ENCODE data around the gene OR2AT4.
"Not testable (repeated sequence)": the region's sequence is repeated elsewhere in the genome, so short reads cannot be mapped to it uniquely, and the experiment has no call there.

Gene OR2AT4

DNA sequence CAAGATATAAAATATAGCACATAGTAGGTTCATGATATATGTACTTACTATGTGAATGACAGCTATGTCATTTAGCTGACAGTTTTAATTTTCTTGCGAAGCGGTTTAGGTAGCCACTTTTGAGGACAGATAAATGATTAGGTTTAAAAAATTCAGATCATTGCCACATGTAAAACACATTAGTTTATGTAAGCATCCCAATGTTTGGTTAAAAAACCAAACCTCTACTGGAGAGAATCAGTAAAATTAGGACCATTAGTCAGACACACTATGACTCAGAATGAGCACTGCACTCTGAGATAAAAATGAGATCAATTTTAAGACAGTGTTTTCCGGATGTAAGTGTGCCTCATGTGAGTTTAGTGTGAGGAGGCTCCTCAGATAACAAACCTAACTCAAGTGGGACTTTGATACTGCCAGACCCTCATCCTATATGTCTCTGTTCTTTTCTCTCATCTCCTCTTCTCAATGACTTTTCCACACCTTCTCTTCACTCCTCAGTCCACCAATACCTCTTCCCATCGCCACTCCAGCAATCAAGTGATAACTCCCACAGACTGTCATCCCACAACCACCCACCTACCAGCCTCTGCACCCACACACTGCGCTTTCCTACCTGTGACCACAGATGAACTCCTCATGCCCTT is 6.8 kb upstream of the OR2AT4 start:
- peak; percentile 12 for DNase-seq (ENCODE audit: low spot score)

DNA sequence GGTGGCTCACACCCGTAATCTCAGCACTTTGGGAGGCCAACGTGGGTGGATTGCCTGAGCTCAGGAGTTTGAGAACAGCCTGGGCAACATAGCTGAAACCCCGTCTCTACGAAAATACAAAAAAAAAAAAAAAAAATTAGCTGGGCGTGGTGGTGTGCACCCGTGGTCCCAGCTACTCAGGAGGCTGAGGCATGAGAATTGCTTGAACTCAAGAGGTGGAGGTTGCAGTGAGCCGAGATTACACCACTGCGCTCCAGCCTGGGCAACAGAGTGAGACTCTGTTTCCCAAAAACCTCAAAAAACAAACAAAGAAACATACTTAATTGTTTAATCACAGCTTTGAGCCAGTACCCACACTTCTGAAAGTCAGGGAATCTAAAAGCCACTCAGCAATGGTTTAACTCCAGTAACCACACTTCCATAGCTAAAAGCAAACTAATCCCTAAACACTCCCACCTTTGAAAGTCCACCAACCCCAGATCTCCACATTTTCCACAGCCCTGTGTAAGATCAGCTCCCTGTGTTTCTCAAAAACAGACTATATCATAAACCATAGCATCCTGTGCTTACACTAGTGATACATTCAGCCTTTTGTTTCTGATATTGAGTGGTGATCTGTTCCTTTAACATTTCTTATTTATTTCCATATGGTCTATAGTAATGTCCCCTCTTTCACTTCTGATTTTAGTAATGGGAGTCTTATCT is 4.9 kb upstream of the OR2AT4 start:
- DNase-seq (ENCODE audit: low spot score): no peak

DNA sequence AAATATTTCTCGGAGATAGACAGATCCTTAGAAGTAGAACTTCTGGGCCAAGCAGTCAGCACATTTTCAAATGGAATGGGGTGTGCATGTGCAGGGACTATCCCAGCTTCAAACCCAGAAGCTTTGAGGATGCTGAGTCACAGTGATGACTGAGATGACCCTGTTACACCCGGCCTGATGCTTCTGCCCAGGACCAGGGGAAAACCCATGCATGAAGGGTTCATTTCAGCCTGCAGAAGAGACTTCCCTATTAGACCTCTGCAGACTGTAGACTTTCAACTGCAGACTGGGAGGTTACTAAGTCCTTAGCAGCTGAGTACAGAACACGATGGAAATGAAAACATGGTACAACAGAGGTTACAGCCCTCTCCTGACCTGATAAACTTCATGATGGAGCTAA is 3.6 kb upstream of the OR2AT4 start:
- DNase-seq (ENCODE audit: low spot score): peak; percentile 27

DNA sequence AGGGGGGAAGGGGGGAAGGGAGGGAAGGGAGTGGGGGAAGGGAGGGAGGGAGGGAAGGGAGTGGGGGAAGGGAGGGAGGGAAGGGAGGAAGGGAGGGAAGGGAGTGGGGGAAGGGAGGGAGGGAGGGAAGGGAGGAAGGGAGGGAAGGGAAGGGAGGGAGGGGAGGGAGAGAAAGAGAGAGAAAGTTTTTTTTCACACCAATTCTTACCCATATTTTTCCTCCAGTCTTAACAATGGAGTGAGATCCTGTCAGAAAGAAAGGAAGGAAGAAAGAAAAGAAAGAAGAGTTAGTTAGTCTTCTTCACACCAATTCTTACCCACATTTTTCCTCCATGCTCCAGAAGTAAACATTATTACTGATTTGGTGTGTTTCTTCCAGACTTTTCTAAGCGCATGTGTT is 3.0 kb upstream of the OR2AT4 start:
- DNase-seq (ENCODE audit: low spot score): no peak

DNA sequence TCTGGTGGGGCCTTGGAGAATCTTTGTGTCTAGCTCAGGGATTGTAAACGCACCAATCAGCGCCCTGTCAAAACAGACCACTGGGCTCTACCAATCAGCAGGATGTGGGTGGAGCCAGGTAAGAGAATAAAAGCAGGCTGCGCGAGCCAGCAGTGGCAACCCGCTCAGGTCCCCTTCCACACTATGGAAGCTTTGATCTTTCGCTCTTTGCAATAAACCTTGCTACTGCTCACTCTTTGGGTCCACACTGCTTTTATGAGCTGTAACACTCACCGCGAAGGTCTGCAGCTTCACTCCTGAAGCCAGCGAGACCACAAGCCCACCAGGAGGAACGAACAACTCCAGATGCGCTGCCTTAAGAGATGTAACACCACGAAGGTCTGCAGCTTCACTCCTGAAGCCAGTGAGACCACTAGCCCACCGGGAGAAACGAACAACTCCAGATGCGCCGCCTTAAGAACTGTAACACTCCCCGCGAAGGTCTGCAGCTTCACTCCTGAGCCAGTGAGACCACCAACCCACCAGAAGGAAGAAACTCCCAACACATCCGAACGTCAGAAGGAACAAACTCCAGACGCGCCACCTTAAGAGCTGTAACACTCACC is 2.3 kb upstream of the OR2AT4 start:
- DNase-seq (ENCODE audit: low spot score): not testable (repeated sequence)

DNA sequence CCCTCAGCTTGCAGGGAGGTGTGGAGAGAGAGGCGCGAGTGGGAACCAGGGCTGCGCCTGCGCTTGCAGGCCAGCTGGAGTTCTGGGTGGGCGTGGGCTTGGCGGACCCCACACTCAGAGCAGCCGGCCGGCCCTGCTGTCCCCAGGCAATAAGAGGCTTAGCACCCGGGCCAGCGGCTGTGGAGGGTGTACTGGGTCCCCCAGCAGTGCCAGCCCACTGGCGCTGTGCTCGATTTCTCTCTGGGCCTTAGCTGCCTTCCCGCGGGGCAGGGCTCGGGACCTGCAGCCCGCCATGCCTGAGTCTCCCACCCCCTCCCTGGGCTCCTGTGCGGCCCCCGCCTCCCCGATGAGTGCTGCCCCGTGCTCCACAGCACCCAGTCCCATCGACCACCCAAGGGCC is 1.5 kb upstream of the OR2AT4 start:
- DNase-seq (ENCODE audit: low spot score): not testable (repeated sequence)

DNA sequence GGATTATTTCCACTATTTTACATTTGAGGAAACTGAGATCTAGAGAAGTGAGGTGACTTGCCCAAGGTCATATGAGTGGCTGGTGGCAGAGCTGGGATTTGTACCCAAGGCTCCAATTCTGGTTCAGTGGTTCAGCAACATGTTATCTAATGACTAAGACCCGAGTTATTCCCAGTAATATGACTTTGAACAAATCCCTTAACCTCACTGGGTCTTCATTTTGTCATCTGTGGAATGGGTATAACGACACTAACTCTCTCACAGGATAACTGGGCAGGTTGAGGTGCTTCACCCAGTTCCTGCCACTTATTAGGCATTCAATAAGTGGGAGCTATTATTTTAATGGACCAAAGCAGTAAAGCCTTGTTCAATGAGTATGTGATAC is 489 bp upstream of the OR2AT4 start:
- DNase-seq (ENCODE audit: low spot score): no peak

DNA sequence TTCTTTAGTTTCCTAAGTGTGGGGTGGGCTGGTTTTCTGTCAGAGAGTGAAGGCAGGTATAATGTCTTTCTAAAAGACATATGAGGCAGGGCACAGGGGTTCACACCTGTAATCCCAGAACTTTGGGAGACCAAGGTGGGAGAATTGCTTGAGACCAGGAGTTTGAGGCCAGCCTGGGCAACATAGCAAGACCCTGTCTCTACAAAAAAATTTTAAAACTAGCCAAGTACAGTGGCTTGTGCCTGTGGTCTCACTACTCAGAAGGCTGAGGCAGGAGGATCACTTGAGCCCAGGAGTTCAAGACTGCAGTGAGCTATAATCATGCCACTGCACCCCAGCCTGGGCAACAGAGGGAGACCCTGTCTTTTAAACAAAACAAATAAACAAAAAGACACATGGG is 2.3 kb downstream of the OR2AT4 start:
- not testable (repeated sequence) for DNase-seq (ENCODE audit: low spot score)

DNA sequence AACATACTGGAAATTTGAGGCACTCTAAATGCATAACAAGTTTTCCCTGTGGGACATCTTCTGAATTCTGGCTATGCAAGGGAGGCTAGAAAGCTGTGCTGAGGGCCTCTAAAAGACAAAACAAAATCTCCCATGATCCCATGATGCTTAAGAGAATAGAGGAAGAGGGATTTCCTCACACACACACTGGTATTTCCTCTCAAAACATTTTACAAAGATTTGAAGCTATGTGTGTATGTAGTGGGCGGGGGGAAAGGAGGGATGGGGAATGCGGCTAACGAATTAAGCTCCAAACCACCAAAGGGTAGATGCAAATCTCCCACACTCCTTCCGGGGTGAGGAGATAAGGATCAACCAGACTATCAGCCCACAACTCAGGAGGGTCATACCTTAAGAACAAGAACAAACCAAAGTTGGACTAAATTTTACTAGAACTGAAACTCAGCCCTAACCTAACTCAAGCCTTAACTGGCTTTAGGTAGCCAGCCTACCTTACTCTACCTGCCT is 6.0 kb downstream of the OR2AT4 start:
- DNase-seq (ENCODE audit: low spot score): no peak

DNA sequence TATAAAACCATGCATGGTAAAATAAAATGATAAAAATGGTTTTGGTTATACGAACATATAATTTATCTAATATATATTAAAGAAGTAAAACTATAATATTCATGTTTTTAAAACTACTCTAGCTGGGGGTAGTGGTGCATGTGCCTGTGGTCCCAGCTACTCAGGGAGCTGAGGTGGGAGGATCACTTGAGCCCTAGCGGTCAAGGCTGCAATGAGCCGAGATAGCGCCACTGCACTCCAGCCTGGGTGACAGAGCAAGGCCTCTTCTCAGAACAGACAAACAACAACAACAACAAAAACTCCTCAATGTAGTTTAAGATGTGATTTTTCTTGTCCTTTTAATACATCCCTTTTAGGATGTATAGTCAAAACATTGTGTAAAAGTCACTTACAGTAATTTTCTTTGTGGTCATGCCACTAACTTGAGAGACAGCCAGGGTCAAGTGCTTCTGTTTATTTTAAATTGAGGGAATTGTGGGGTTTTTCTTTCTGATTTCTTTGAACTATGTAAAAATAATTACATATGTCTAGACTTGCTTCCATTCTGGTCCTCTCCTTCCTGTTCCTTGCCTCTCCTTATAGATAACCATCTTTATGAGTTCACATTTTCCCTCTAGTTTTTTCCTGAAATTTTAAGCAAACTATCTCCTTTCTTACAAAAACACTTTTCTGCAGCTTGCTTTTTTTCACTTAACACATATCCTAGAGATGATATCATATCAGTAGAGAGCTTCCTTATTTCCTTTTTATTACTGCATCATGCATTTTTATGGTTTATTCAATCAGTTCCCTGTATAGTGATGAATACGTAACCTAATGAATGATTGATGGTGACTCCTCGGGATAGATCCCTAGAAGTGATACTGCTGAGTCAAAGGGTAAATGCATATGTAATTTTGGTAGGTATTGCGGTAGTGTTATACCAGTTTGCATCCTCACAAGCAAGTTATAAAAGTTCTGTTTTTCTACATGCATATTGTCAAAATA is 9.1 kb downstream of the OR2AT4 start:
- no peak for DNase-seq (ENCODE audit: low spot score)

DNA sequence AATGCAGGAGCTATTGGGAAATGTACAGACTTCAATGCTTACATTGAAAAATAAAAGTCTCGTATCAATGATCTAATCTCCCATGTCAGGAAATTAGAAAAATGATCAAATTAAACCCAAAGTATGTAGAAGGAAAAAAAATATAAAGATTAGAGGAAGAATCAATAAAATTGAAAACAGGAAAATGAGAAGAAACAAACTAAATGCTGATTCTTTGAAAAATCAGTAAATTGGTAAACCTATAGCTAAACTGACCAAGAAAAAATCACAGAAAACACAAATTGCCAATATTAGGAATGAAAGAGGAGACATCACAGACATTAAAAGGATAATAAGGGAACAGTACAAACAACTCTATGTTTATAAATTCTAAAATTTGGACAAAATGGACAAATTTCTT is 11.8 kb downstream of the OR2AT4 start:
- no peak for DNase-seq (ENCODE audit: low spot score)

DNA sequence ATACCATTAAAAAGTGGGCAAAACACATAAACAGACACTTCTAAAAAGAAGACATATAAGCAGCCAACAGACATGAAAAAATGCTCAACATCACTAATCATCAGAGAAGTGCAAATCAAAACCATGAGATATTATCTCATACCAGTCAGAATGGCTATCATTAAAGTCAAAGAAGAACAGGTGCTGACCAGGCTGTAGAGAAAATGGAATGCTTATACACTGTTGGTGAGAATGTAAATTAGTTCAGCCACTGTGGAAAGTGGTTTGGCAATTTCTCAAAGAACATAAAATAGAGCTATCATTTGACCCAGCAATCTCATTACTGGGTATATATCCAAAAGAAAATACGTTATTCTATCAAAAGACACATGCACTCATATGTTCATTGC is 13.5 kb downstream of the OR2AT4 start:
- no peak for DNase-seq (ENCODE audit: low spot score)

DNA sequence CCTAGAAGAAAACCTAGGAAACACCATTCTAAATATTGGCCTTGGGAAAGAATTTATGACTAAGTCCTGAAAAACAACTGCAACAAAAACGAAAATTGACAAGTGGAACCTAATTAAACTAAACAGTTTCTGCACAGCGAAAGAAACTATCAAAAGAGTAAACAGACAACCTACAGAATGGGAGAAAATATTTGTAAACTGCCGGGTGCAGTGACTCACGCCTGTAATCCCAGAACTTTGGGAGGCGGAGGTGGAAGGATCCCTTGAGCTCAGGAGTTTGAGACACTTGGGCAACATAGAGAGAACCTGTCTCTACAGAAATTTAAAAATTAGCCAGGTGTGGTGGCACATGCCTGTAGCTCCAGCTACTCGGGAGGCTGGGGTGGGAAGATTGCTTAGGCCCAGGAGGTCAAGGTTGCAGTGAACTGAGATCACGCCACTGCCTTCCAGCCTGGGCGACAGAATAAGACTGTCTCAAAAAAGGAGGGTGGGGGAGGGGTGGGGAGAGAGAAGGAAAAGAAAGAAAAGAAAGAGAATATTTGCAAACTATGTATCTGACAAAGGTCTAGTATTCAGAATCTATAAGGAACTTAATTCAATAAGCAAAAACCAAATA is 14.0 kb downstream of the OR2AT4 start:
- no peak for DNase-seq (ENCODE audit: low spot score)

DNA sequence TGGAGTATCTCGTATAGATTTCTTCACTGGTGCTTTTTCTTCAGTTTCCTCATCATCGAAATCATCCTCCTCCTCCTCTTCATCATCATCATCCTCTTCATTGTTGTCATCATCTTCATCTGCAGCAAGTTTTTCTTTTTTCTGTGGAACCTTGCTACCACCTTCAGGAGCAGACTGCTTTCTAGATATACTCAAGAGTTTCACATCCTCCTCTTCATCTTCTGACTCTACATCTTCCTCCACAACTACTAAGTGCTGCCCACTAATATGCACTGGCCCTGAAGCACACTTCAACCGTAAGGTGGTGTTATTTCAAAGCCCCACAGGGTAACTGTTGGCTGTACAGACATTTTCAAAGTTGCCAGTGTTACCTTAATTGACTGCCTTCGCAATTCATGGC is 17.1 kb downstream of the OR2AT4 start:
- no peak for DNase-seq (ENCODE audit: low spot score)

DNA sequence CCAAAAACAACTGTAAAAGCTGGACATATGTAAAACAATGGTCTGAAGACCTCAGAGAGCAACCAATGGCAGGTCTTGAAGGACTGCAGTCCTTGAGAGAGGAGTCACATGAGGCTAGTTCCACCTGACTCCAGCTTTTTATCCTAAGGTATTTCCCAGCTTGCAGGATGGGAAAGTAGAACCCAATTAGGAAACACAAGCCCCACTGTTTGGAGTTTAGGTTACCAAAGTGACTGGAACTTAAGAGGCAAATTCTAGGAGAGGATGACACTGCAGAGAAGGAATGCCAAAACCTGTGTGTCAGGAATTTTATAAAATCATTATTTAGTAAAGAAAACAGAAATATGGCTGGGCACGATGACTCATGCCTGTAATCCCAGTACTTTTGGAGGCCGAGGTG is 18.4 kb downstream of the OR2AT4 start:
- DNase-seq (ENCODE audit: low spot score): peak; percentile 5

DNA sequence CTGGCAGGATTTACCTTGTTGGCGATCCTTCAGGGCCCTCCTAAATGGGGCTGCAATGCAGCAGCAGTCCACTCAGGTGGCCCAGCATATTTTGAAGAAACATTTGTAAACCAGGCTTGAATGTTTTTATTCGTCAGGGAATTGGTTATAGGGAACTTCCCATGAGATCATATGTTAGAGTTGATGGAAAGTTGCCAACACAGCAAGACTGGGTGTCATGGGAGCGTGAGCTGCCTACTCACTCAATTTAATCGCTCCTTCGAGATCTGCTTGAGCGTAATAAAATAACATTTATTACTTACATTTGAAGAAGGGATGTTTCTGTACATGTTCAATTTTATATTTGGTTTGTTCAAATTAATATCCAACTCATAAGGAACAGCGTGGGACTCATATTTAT is 19.4 kb downstream of the OR2AT4 start:
- no peak for DNase-seq (ENCODE audit: low spot score)

DNA sequence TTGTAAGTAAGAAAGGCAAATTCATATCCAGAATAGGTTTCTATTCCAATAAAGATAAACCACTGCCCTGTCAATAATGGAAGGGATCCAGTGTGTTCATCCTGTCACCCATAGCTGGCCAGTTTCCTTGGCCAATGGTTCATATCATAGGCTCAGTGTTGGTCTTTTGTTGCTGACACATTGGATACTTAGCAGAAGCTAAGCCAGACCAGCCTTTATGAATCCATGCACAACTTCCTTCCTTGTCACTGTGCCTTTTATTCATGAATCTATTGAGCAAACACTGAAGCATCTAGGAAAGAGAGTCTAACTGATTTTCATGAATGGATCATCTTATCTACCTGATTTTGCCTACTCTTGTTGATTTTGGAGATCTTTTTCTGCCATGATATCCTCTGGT is 20.0 kb downstream of the OR2AT4 start:
- no peak for DNase-seq (ENCODE audit: low spot score)

DNA sequence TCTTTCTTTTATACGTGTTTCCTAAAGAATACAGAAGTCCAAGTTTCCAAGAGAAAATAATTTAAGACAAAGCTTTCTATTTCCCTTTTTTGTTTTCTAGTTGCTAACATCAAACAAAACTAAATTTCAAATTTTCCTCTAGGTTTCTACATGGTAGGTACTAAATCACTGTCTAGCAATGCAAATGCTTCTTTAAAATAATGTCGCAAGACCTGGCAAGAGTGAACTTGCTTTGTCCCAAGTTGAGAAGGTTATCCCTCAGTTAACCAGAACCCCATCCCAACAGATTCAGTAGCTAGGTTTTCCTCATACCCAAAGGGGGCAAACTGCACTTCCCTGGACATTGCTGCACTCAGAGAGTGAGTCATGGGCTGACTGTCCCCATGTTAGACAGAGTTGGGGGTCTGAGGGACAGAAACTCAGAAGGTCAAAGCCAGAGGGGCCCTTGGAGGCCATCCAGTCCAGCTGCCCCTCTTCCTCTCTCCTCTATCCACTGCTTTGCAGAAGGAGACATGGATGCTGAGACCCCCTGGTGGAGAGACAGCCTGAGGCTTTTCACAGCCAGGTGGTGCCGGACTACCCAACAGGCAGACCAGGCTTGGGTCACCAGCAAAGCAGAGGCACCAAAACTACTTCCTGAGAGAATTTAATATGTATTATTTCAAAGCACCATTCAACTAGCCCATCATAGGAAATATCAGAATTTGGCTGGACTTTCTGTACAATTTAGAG is 23.1 kb downstream of the OR2AT4 start:
- no peak for DNase-seq (ENCODE audit: low spot score)

DNA sequence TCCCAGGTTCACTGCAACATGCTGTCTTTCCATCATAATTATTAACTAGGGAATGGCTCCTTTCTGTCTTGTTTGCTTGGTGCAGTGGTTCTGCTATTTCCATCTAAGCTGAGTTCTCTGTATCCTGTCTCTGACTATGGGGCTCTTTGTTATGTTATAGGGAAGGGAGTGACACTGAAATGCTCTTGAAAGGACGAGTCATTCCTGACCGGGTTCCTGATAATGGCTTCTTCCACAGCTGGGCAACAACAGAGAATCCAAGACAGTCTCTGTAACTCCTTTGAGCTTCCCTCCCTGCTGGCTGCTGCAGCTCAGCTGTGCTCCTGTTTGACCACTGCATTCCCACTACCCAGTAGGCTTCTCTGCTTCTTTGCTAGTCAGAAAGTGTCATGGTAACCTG is 24.1 kb downstream of the OR2AT4 start:
- peak; percentile 14 for DNase-seq (ENCODE audit: low spot score)

DNA sequence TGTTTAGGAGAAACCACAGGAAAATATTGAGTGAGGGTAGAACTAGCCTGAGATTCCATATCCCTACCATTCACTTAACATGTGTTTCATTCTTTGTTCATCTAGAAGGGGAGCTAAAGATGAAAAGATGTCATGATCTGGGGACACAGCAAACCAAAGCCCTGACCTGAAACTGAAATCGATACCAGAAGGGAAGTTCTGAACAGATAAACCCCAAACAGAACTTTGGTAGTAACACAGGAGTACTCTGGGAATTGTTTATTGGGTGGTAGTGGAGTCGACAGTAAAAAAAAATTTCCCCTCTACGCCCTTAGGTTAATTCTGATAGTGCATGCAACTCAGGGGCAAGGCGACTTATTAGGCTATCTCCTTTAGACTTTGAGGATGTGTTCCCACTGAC is 27.2 kb downstream of the OR2AT4 start:
- DNase-seq (ENCODE audit: low spot score): no peak

DNA sequence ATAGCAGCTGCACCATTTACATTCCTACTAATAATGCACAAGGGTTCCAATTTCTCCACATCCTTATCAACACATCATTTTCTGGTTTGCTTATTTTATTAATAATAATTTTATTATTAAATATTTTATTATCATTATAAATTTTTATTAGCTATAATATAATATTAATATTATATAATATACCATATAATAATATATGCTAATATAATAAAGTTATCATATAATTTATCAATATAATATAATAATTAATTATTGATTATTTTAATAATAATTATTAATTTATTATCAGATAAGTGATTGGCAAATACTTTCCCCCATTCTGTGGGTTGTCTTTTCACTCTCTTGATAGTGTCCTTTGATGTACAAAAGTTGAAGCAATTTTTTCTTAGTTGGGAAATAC is 27.7 kb downstream of the OR2AT4 start:
- DNase-seq (ENCODE audit: low spot score): no peak
